ENCODE results near the gene FMNL2. TPM values are rescaled to one million over a fixed set of nuclear protein-coding genes. Genes with fewer than 3 reads are reported as not detected.

Gene FMNL2
- total RNA-seq, 1 donor, result 24.2 TPM

DNA sequence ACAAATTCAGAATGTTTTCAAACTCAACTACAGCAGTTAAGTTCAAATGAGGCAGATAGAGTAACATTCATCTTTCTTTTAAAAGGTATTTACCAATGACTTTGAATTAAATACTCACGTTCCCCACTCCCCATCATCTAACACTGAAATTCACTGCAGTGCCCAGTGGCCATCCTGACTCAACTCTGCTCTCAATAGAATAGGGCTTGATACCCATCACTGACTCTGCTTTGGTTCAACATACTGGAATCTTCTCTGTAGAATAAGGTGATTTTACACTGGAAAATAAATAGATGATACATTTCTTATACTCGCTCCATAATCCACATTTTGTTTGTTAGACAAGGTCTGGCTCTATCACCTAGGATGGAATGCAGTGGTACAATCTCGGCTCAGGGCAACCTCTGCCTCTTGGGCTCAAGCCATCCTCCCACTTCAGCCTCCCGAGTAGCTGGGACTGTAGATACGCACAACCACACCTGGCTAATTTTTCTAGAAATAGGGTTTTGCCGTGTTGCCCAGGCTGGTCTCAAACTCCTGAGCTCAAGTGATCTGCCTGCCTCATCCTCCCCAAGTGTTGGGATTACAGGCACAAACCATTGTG is 315.9 kb downstream of the FMNL2 start:
- TF ChIP-seq, protein P1, sequence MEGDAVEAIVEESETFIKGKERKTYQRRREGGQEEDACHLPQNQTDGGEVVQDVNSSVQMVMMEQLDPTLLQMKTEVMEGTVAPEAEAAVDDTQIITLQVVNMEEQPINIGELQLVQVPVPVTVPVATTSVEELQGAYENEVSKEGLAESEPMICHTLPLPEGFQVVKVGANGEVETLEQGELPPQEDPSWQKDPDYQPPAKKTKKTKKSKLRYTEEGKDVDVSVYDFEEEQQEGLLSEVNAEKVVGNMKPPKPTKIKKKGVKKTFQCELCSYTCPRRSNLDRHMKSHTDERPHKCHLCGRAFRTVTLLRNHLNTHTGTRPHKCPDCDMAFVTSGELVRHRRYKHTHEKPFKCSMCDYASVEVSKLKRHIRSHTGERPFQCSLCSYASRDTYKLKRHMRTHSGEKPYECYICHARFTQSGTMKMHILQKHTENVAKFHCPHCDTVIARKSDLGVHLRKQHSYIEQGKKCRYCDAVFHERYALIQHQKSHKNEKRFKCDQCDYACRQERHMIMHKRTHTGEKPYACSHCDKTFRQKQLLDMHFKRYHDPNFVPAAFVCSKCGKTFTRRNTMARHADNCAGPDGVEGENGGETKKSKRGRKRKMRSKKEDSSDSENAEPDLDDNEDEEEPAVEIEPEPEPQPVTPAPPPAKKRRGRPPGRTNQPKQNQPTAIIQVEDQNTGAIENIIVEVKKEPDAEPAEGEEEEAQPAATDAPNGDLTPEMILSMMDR (IDR thresholded peaks at IDR 0.05; ENCODE audit: extremely low read depth, low read depth, low read length), result no peak
- no peak overlapping the region for H3K4me2 ChIP-seq (ENCODE audit: insufficient read depth, low read length)
- H3K79me2 ChIP-seq (ENCODE audit: insufficient read depth, low read length), result no peaks in the 10 kb centered on the region
- H3K4me1 ChIP-seq (ENCODE audit: insufficient read depth, low read length), result peaks cover 17% of the 10 kb centered on the region
- no peak overlapping the region for H3K27ac ChIP-seq (ENCODE audit: low read depth, low read length)
- H4K20me1 ChIP-seq (ENCODE audit: insufficient read depth, low read length), result no peaks in the 10 kb centered on the region
- H3K27me3 ChIP-seq (ENCODE audit: insufficient read depth, low read length), result no peaks in the 10 kb centered on the region
- no peak overlapping the region for H2AFZ ChIP-seq (ENCODE audit: low read length)
- no peak for DNase-seq (ENCODE audit: insufficient read length, low spot score, missing footprints)
- H3K4me3 ChIP-seq (ENCODE audit: insufficient read depth, low read length), result no peak overlapping the region
- H3K9me3 ChIP-seq (ENCODE audit: low read depth, low read length), result no peaks in the 10 kb centered on the region
- H3K36me3 ChIP-seq (ENCODE audit: insufficient read depth, low read length), result peaks cover 13% of the 10 kb centered on the region

DNA sequence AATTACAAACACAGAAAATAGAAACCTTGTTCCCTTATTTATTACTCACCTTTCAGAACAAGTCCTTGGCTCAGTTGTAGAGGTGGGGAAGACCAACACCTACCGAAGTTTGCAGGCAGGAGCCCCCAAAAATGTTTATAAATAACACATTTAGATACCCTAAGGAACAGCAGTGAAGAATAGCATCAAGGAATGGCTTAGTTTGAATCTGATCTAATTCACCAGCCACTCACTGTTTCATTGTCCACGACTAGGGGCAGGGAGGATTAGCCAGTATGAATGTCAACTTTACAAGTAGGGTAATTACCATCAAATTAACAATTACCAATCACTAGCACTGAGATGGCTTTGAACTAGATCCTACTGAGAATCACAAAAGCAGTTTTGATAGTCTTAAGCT is 316.9 kb downstream of the FMNL2 start:
- H3K4me1 ChIP-seq (ENCODE audit: insufficient read depth, low read length), result peaks cover 10% of the 10 kb centered on the region
- no peak overlapping the region for H3K27ac ChIP-seq (ENCODE audit: low read depth, low read length)
- TF ChIP-seq, protein P1 (IDR thresholded peaks at IDR 0.05; ENCODE audit: extremely low read depth, low read depth, low read length), result no peak
- H3K4me3 ChIP-seq (ENCODE audit: insufficient read depth, low read length), result no peak overlapping the region
- H3K4me2 ChIP-seq (ENCODE audit: insufficient read depth, low read length), result no peak overlapping the region
- no peaks in the 10 kb centered on the region for H4K20me1 ChIP-seq (ENCODE audit: insufficient read depth, low read length)
- H3K79me2 ChIP-seq (ENCODE audit: insufficient read depth, low read length), result no peaks in the 10 kb centered on the region
- H3K27me3 ChIP-seq (ENCODE audit: insufficient read depth, low read length), result no peaks in the 10 kb centered on the region
- H2AFZ ChIP-seq (ENCODE audit: low read length), result no peak overlapping the region
- DNase-seq (ENCODE audit: insufficient read length, low spot score, missing footprints), result no peak
- H3K9me3 ChIP-seq (ENCODE audit: low read depth, low read length), result no peaks in the 10 kb centered on the region
- H3K36me3 ChIP-seq (ENCODE audit: insufficient read depth, low read length), result peaks cover 20% of the 10 kb centered on the region

DNA sequence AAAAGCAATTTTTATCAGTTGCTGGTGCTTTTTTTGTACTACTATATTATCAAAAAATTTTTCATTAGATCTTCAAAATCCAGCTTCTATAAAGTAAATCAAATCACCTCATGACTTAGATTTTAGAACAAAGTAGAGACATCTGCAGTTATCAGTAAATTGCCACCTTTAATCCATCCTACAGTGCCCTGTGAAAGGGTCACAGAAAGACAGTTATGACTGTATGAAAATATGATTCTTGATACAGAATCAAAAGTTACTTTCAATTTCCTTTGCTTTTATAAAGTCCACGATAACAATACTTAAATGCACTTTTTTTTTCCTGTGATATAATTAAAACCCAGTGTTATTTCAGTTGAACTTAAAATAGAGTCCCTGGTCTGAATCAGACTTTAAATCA is 320.9 kb downstream of the FMNL2 start:
- TF ChIP-seq, protein P1 (IDR thresholded peaks at IDR 0.05; ENCODE audit: extremely low read depth, low read depth, low read length), result no peak
- Histone ChIP-seq H3K4me2 (ENCODE audit: insufficient read depth, low read length) (no peak overlapping the region), H3K4me3 (ENCODE audit: insufficient read depth, low read length) (no peak overlapping the region), H3K4me1 (ENCODE audit: insufficient read depth, low read length) (no peaks in the 10 kb centered on the region), H3K9me3 (ENCODE audit: low read depth, low read length) (no peaks in the 10 kb centered on the region), H3K36me3 (ENCODE audit: insufficient read depth, low read length) (peaks cover 50% of the 10 kb centered on the region), H4K20me1 (ENCODE audit: insufficient read depth, low read length) (no peaks in the 10 kb centered on the region), H3K27ac (ENCODE audit: low read depth, low read length) (no peak overlapping the region), H2AFZ (ENCODE audit: low read length) (no peak overlapping the region), H3K79me2 (ENCODE audit: insufficient read depth, low read length) (no peaks in the 10 kb centered on the region), H3K27me3 (ENCODE audit: insufficient read depth, low read length) (no peaks in the 10 kb centered on the region)
- DNase-seq (ENCODE audit: insufficient read length, low spot score, missing footprints), result no peak

DNA sequence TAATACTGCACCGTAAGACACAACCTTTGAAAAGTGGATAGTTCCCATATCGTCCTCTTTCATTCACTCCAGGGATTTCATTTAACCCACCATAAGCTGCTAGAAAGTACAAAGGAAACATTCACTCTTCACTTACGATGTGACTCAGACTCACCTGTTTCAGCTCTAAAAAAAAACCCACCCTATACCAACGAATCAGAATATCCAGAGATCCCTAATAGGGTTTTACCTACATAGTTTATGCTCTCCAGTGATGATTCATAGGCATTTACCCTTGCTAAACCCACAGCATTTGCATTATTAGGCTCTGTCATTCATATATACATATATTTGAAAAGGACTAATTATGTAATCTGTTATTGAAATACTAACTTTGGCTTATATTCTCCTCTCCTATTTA is 322.1 kb downstream of the FMNL2 start:
- no peak for DNase-seq (ENCODE audit: insufficient read length, low spot score, missing footprints)
- Histone ChIP-seq H3K4me1 (ENCODE audit: insufficient read depth, low read length) (no peaks in the 10 kb centered on the region), H3K27me3 (ENCODE audit: insufficient read depth, low read length) (no peaks in the 10 kb centered on the region), H3K9me3 (ENCODE audit: low read depth, low read length) (no peaks in the 10 kb centered on the region), H3K79me2 (ENCODE audit: insufficient read depth, low read length) (no peaks in the 10 kb centered on the region), H2AFZ (ENCODE audit: low read length) (no peak overlapping the region), H3K27ac (ENCODE audit: low read depth, low read length) (no peak overlapping the region), H3K36me3 (ENCODE audit: insufficient read depth, low read length) (peaks cover 59% of the 10 kb centered on the region), H4K20me1 (ENCODE audit: insufficient read depth, low read length) (no peaks in the 10 kb centered on the region), H3K4me2 (ENCODE audit: insufficient read depth, low read length) (no peak overlapping the region), H3K4me3 (ENCODE audit: insufficient read depth, low read length) (no peak overlapping the region)
- TF ChIP-seq, protein P1 (IDR thresholded peaks at IDR 0.05; ENCODE audit: extremely low read depth, low read depth, low read length), result no peak

Data from osteoblast (primary cell).